SK-N-SH (cell line): Measurements from ENCODE around the gene BMAL1. TPM values are rescaled to one million over a fixed set of nuclear protein-coding genes. Genes with fewer than 3 reads are reported as not detected.

Experiments
- CTCF ChIA-PET: fragments of 300-600, 350-600 bp; formaldehyde crosslinking; extraction: SDS; loops from one replicate; lab custom pipeline; 2021; lab: Yijun Ruan, JAX
- POLR2A ChIA-PET: fragments of 350-600 bp; sonication (Branson Sonifier 250); formaldehyde crosslinking; extraction: SDS; loops from one replicate; lab custom pipeline; 2020; ENCODE audit warnings: antibody characterized with exemption, inconsistent platforms; lab: Yijun Ruan, JAX
- DNase-seq: peaks from one replicate; pipeline ENCODE4 v3.0.0; 2012
- H2AFZ ChIP-seq: fragments of 200-600 bp; sonication (generic); 2 replicates; pipeline ENCODE4 v1.8.1; 2016; ENCODE audit warnings: antibody characterized with exemption, mild to moderate bottlenecking, low read depth
- H3F3A ChIP-seq: fragments of 200-600 bp; sonication (generic); replicated peaks from 2 replicates; pipeline ENCODE3; 2016; ENCODE audit warnings: antibody characterized with exemption, mild to moderate bottlenecking; ENCODE audit not compliant: insufficient read depth
- H3K27ac ChIP-seq, 2 experiments: fragments of 200-500 bp in 1 of 2; fragments of 200-600 bp in 1 of 2; sonication (Bioruptor generic) in 1 of 2; sonication (generic), shearing (Covaris generic) in 1 of 2; 2 replicates each; pipeline versions ENCODE4 v1.5.1 to v1.6.1; 2014 to 2016; ENCODE audit warnings: low read depth in 2 of 2, inconsistent platforms in 1 of 2, low read length in 1 of 2, mild to moderate bottlenecking in 1 of 2, mixed read lengths in 1 of 2
- H3K27me3 ChIP-seq: fragments of 200-600 bp; sonication (generic), shearing (Covaris generic); 2 replicates; pipeline ENCODE4 v1.6.1; 2016; ENCODE audit warnings: mixed run types; ENCODE audit not compliant: insufficient read depth
- H3K36me3 ChIP-seq, 2 experiments: fragments of 200-500 bp in 1 of 2; fragments of 200-600 bp in 1 of 2; sonication (Bioruptor generic) in 1 of 2; sonication (generic) in 1 of 2; replicated peaks in 1 of 2; 2 replicates each; pipeline versions ENCODE3 to v1.5.1; 2014 to 2016; ENCODE audit warnings: low read length in 1 of 2, mild to moderate bottlenecking in 1 of 2; ENCODE audit not compliant: insufficient read depth in 2 of 2, control insufficient read depth in 1 of 2
- H3K4me1 ChIP-seq, 2 experiments: fragments of 200-500 bp in 1 of 2; fragments of 200-600 bp in 1 of 2; sonication (Bioruptor generic) in 1 of 2; sonication (generic), shearing (Covaris generic) in 1 of 2; 2 replicates each; pipeline versions ENCODE4 v1.5.1 to v1.6.1; 2014 to 2016; ENCODE audit warnings: low read depth in 1 of 2, low read length in 1 of 2, mixed run types in 1 of 2; ENCODE audit not compliant: insufficient read depth in 2 of 2, control insufficient read depth in 1 of 2
- H3K4me2 ChIP-seq: fragments of 200-600 bp; sonication (generic), shearing (Covaris generic); 2 replicates; pipeline ENCODE4 v1.6.1; 2017; ENCODE audit warnings: mixed run types
- H3K4me3 ChIP-seq, 2 experiments: fragments of 200-500 bp in 1 of 2; fragments of 200-600 bp in 1 of 2; sonication (Bioruptor generic) in 1 of 2; sonication (generic), shearing (Covaris generic) in 1 of 2; 2 replicates each; pipeline versions ENCODE4 v1.5.1 to v1.8.1; 2014 to 2016; ENCODE audit warnings: low read depth in 2 of 2, inconsistent platforms in 1 of 2, low read length in 1 of 2, mild to moderate bottlenecking in 1 of 2, mixed read lengths in 1 of 2, moderate library complexity in 1 of 2
- H3K79me2 ChIP-seq: fragments of 200-600 bp; sonication (generic); 2 replicates; pipeline ENCODE4 v1.8.1; 2017; ENCODE audit warnings: mild to moderate bottlenecking; ENCODE audit not compliant: insufficient read depth
- H3K9ac ChIP-seq: fragments of 200-600 bp; sonication (generic); 2 replicates; pipeline ENCODE4 v1.6.1; 2017; ENCODE audit warnings: mixed run types
- H3K9me2 ChIP-seq: fragments of 200-600 bp; sonication (generic); 2 replicates; pipeline ENCODE4 v1.6.1; 2017; ENCODE audit warnings: mixed run types
- H3K9me3 ChIP-seq: fragments of 200-600 bp; sonication (generic); 2 replicates; pipeline ENCODE4 v1.6.1; 2017; ENCODE audit warnings: mixed run types, mild to moderate bottlenecking, moderate library complexity
- H4K20me1 ChIP-seq: fragments of 200-600 bp; sonication (generic); 2 replicates; pipeline ENCODE4 v1.6.1; 2017; ENCODE audit warnings: mild to moderate bottlenecking, mixed run types; ENCODE audit not compliant: insufficient read depth
- FOXM1 ChIP-seq: IDR thresholded peaks from 2 replicates; pipeline ENCODE4 v1.4.0; 2012; ENCODE audit warnings: low read depth, mild to moderate bottlenecking
- GABPA ChIP-seq: IDR thresholded peaks from 2 replicates; pipeline ENCODE4 v1.4.0; 2012; ENCODE audit warnings: low read depth, mild to moderate bottlenecking
- GATA2 ChIP-seq: sonication (generic); formaldehyde crosslinking; IDR thresholded peaks from 2 replicates; pipeline ENCODE4 v1.5.0; 2020; ENCODE audit warnings: mild to moderate bottlenecking, missing genetic modification reagents
- MAX ChIP-seq: IDR thresholded peaks from 2 replicates; pipeline ENCODE4 v1.4.0; 2012; ENCODE audit warnings: low read depth
- MXI1 ChIP-seq: IDR thresholded peaks from 2 replicates; pipeline ENCODE4 v1.6.1; 2012; ENCODE audit warnings: mild to moderate bottlenecking, low read depth, low read length, improper control_type of control experiment
- POLR2AphosphoS5 ChIP-seq: IDR thresholded peaks from 2 replicates; pipeline ENCODE4 v1.6.1; 2012; ENCODE audit warnings: low read depth, low read length
- RAD21 ChIP-seq: IDR thresholded peaks from 2 replicates; pipeline ENCODE4 v1.6.1; 2012; ENCODE audit warnings: mild to moderate bottlenecking, low read length
- RCOR1 ChIP-seq: fragments of 150-350 bp; IDR thresholded peaks from 2 replicates; pipeline ENCODE4 v1.6.1; 2017; ENCODE audit warnings: antibody characterized with exemption, low read length
- SMC3 ChIP-seq: IDR thresholded peaks from 2 replicates; pipeline ENCODE4 v1.6.1; 2012; ENCODE audit warnings: low read depth, low read length, improper control_type of control experiment
- TAF1 ChIP-seq: IDR thresholded peaks from 2 replicates; pipeline ENCODE4 v1.6.1; 2012; ENCODE audit warnings: low read depth, mild to moderate bottlenecking, low read length, moderate library complexity, borderline replicate concordance
- TCF12 ChIP-seq: IDR thresholded peaks from 2 replicates; pipeline ENCODE4 v1.4.0; 2012
- TEAD4 ChIP-seq: IDR thresholded peaks from 2 replicates; pipeline ENCODE4 v1.4.0; 2012; ENCODE audit warnings: mild to moderate bottlenecking, borderline replicate concordance; ENCODE audit not compliant: insufficient read depth
- WGBS: methylation state at CpG from one replicate; pipeline ENCODE4 v1.1.6; 2017; ENCODE audit warnings: low lambda C conversion rate; 5-methylcytosine and 5-hydroxymethylcytosine counted together
- polyA plus RNA-seq, 3 experiments: library from polyadenylated mRNA; depleted of rRNA; stranded (reverse); fragments of >200 nt; gene quantifications; 2 replicates each; pipeline ENCODE4 v1.2.3, GENCODE V29; 2012
- TF ChIP-seq, protein P1 (sequence below): IDR thresholded peaks from 2 replicates; pipeline ENCODE4; 2012
- TF ChIP-seq, protein P2 (sequence below): fragments of 150-350 bp; IDR thresholded peaks from 2 replicates; pipeline ENCODE4 v1.6.1; 2016; ENCODE audit warnings: mild to moderate bottlenecking, low read depth, low read length
- TF ChIP-seq, protein P3 (sequence below): IDR thresholded peaks from 2 replicates; pipeline ENCODE4 v1.6.1; 2012; ENCODE audit warnings: mild to moderate bottlenecking, low read depth, low read length, moderate library complexity
- TF ChIP-seq, protein P4 (sequence below): fragments of 150-350 bp; IDR thresholded peaks from 2 replicates; pipeline ENCODE4 v1.6.1; 2017; ENCODE audit warnings: antibody characterized with exemption, low read length, low read depth, borderline replicate concordance

BMAL1 gene
- polyA plus RNA-seq, 1 of the 3 experiments (the other 2 are of a cell fraction) = 6.5 TPM

- WGBS = 74% methylated on average over 3 of the region's 3 CpGs
- H4K20me1 ChIP-seq = peaks cover 12% of the 10 kb centered on the region; the same call in 1 of the 2 replicates
These were observed 3.2 kb downstream of the BMAL1 start for GRCh38 chr11:13280777-13281176.

GRCh38 chr11:13283636-13284035, 6.0 kb downstream of the BMAL1 start:
- TF ChIP-seq, protein P1, sequence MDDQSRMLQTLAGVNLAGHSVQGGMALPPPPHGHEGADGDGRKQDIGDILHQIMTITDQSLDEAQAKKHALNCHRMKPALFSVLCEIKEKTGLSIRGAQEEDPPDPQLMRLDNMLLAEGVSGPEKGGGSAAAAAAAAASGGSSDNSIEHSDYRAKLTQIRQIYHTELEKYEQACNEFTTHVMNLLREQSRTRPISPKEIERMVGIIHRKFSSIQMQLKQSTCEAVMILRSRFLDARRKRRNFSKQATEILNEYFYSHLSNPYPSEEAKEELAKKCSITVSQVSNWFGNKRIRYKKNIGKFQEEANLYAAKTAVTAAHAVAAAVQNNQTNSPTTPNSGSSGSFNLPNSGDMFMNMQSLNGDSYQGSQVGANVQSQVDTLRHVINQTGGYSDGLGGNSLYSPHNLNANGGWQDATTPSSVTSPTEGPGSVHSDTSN = no peak
- TF ChIP-seq TEAD4 (no peak), RAD21 (no peak), GATA2 (CRISPR knock-in tag) (no peak), POLR2AphosphoS5 (no peak), MXI1 (no peak), RCOR1 (no peak), TAF1 (no peak), GABPA (no peak), SMC3 (no peak)
- TF ChIP-seq, protein P2, sequence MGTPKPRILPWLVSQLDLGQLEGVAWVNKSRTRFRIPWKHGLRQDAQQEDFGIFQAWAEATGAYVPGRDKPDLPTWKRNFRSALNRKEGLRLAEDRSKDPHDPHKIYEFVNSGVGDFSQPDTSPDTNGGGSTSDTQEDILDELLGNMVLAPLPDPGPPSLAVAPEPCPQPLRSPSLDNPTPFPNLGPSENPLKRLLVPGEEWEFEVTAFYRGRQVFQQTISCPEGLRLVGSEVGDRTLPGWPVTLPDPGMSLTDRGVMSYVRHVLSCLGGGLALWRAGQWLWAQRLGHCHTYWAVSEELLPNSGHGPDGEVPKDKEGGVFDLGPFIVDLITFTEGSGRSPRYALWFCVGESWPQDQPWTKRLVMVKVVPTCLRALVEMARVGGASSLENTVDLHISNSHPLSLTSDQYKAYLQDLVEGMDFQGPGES = no peak
- TF ChIP-seq, protein P3, sequence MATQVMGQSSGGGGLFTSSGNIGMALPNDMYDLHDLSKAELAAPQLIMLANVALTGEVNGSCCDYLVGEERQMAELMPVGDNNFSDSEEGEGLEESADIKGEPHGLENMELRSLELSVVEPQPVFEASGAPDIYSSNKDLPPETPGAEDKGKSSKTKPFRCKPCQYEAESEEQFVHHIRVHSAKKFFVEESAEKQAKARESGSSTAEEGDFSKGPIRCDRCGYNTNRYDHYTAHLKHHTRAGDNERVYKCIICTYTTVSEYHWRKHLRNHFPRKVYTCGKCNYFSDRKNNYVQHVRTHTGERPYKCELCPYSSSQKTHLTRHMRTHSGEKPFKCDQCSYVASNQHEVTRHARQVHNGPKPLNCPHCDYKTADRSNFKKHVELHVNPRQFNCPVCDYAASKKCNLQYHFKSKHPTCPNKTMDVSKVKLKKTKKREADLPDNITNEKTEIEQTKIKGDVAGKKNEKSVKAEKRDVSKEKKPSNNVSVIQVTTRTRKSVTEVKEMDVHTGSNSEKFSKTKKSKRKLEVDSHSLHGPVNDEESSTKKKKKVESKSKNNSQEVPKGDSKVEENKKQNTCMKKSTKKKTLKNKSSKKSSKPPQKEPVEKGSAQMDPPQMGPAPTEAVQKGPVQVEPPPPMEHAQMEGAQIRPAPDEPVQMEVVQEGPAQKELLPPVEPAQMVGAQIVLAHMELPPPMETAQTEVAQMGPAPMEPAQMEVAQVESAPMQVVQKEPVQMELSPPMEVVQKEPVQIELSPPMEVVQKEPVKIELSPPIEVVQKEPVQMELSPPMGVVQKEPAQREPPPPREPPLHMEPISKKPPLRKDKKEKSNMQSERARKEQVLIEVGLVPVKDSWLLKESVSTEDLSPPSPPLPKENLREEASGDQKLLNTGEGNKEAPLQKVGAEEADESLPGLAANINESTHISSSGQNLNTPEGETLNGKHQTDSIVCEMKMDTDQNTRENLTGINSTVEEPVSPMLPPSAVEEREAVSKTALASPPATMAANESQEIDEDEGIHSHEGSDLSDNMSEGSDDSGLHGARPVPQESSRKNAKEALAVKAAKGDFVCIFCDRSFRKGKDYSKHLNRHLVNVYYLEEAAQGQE = no peak
- no peak overlapping the region for H2AFZ ChIP-seq
- peaks cover 16% of the 10 kb centered on the region for H4K20me1 ChIP-seq
- no peaks in the 10 kb centered on the region for H3K9me2 ChIP-seq
- no peak overlapping the region for H3K27ac ChIP-seq
- H3K36me3 ChIP-seq = no peaks in the 10 kb centered on the region
- peaks cover 1 to 15% of the 10 kb centered on the region in 2 experiments; a peak in 3 of 4 replicates for H3K4me1 ChIP-seq
- POLR2A ChIA-PET = no interaction called here
- peaks cover 9% of the 10 kb centered on the region for H3F3A ChIP-seq
- H3K27me3 ChIP-seq = no peaks in the 10 kb centered on the region
- 43% methylated on average over 2 of the region's 4 CpGs for WGBS
- peaks cover 43% of the 10 kb centered on the region for H3K79me2 ChIP-seq
- no peak overlapping the region for H3K4me3 ChIP-seq
- CTCF ChIA-PET = interaction anchor here (0.6 to 2.1 kb wide), 6 partner anchors 13 to 1286 kb away, joined by 3 to 14 read pairs (median 4); no protein-coding TSS in a partner anchor
- no peak for DNase-seq
- no peak overlapping the region for H3K4me2 ChIP-seq
- no peaks in the 10 kb centered on the region for H3K9me3 ChIP-seq
- no peak overlapping the region for H3K9ac ChIP-seq

More at GRCh38 chr11:13280777-13281176, 3.2 kb downstream of the BMAL1 start:
- Histone ChIP-seq H3K4me2 (no peak overlapping the region; the same call in 1 of the 2 replicates), H3K27ac (no peak overlapping the region), H3K36me3 (no peaks in the 10 kb centered on the region), H3K27me3 (no peaks in the 10 kb centered on the region), H3K4me1 (peaks cover 0 to 15% of the 10 kb centered on the region in 2 experiments; a peak in 2 of 4 replicates), H3K4me3 (no peak overlapping the region), H3K9me3 (no peaks in the 10 kb centered on the region), H3F3A (peaks cover 8% of the 10 kb centered on the region), H3K9me2 (no peaks in the 10 kb centered on the region), H3K79me2 (peaks cover 46% of the 10 kb centered on the region), H3K9ac (no peak overlapping the region), H2AFZ (no peak overlapping the region)
- TF ChIP-seq FOXM1 (no peak), RCOR1 (no peak), TCF12 (no peak), MAX (no peak), GABPA (no peak), GATA2 (CRISPR knock-in tag) (no peak)
- TF ChIP-seq, protein P4, sequence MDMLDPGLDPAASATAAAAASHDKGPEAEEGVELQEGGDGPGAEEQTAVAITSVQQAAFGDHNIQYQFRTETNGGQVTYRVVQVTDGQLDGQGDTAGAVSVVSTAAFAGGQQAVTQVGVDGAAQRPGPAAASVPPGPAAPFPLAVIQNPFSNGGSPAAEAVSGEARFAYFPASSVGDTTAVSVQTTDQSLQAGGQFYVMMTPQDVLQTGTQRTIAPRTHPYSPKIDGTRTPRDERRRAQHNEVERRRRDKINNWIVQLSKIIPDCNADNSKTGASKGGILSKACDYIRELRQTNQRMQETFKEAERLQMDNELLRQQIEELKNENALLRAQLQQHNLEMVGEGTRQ = no peak
- TF ChIP-seq, protein P1 = no peak
- CTCF ChIA-PET = interaction anchor here (0.9 to 4.8 kb wide), 4 partner anchors 8 to 70 kb away, joined by 3 to 36 read pairs (median 14); no protein-coding TSS in a partner anchor
- POLR2A ChIA-PET = no interaction called here
- DNase-seq = no peak
